Small intestine (tissue), 7 donors: ENCODE measurements around the gene ZNF20. TPM values are rescaled to one million over a fixed set of nuclear protein-coding genes. Genes with fewer than 3 reads are reported as not detected.
"Not testable (repeated sequence)": the region's sequence is repeated elsewhere in the genome, so short reads cannot be mapped to it uniquely, and the experiment has no call there.

Experiments
- DNase-seq, 2 donors: peaks; one replicate each; pipeline versions ENCODE4 v3.0.0 to v3.0.0-alpha.2; 2013
- FAIRE-seq: peaks from 2 replicates; lab custom pipeline; 2012; peaks lifted over from hg19 to GRCh38; lab: Jason Lieb, UNC
- H3K27ac ChIP-seq, 3 donors: one replicate each; pipeline ENCODE4 v1.5.1; 2013; ENCODE audit warnings: low read length in 2 of 3, mild to moderate bottlenecking in 2 of 3, control low read depth in 1 of 3, inconsistent platforms in 1 of 3, low read depth in 1 of 3, moderate library complexity in 1 of 3
- H3K27me3 ChIP-seq, 3 donors: one replicate each; pipeline ENCODE4 v1.6.1; 2013; ENCODE audit warnings: low read length in 3 of 3, inconsistent platforms in 1 of 3; ENCODE audit not compliant: control insufficient read depth in 3 of 3, insufficient read depth in 3 of 3
- H3K36me3 ChIP-seq, 3 donors: one replicate each; pipeline ENCODE4 v1.6.1; 2013; ENCODE audit warnings: low read length in 3 of 3, inconsistent platforms in 1 of 3, low read depth in 1 of 3, mild to moderate bottlenecking in 1 of 3, moderate library complexity in 1 of 3; ENCODE audit not compliant: control insufficient read depth in 3 of 3, insufficient read depth in 2 of 3
- H3K4me1 ChIP-seq, 3 donors: one replicate each; pipeline ENCODE4 v1.6.1; 2013; ENCODE audit warnings: low read length in 2 of 3, inconsistent platforms in 1 of 3, low read depth in 1 of 3, mild to moderate bottlenecking in 1 of 3, moderate library complexity in 1 of 3; ENCODE audit not compliant: control insufficient read depth in 3 of 3, insufficient read depth in 2 of 3
- H3K4me3 ChIP-seq, 3 donors: one replicate each; pipeline ENCODE4 v1.5.1; 2013; ENCODE audit warnings: low read length in 3 of 3, control low read depth in 1 of 3, inconsistent platforms in 1 of 3, low read depth in 1 of 3, mild to moderate bottlenecking in 1 of 3, moderate library complexity in 1 of 3
- H3K9me3 ChIP-seq, 2 donors: one replicate each; pipeline ENCODE4 v1.6.1; 2013; ENCODE audit warnings: low read depth in 1 of 2, low read length in 1 of 2; ENCODE audit not compliant: control insufficient read depth in 2 of 2, insufficient read depth in 1 of 2
- WGBS, 3 donors: extraction: QIAGEN DNeasy Blood & Tissue Kit; methylation state at CpG; one replicate each; pipeline ENCODE4 v1.1.7; 2013; 5-methylcytosine and 5-hydroxymethylcytosine counted together
- polyA plus RNA-seq, 4 donors: library from polyadenylated mRNA; stranded (reverse) in 3 of 4; unstranded in 1 of 4; fragments of 200-250 nt in 3 of 4; fragments of 120-200 nt in 1 of 4; gene quantifications; one replicate each; pipeline versions ENCODE4 v1.2.1 to v1.2.3, GENCODE V29; 2013
- donor health status: healthy with polysubstance abuse.
- donor health status: control.
- donor health status: control.
- donor health status: Bipolar disorder and iron deficiency.
- donor health status: healthy.

The ZNF20 gene
- polyA plus RNA-seq, 4 donors: 2.4 to 7.0 (median 3.5) TPM

DNA sequence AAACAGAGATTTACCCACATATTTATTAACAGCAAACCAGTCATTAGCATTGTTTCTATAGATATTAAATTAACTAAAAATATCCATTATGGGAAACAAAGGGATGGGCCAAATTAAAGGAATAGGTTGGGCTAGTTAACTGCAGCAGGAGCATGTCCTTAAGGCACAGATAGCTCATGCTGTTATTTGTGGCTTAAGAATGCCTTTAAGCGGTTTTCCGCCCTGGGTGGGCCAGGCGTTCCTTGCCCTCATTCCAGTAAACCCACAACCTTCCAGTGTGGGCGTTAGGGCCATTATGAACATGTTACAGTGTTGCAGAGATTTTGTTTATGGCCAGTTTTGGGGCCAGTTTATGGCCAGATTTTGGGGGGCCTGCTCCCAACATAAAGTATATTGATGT lies 36.2 kb downstream of the ZNF20 start:
- FAIRE-seq: not testable (repeated sequence)

DNA sequence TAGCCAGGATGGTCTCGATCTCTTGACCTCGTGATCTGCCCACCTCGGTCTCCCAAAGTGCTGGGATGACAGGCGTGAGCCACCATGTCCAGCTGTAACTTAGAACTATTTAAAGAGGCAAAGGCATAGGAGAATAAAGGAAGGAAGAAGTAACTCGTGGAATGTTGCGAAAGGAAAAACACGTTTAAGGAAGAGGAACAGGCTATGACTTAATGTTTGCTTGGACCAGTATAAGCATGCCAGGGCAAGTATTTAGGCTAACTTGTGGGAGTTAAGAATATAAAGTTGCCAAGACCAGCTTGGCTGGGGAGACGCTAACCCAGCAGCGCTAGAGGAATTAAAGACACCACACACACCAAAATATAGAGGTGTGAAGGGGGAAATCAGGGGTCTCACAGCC lies 42.1 kb downstream of the ZNF20 start:
- DNase-seq (no peak), FAIRE-seq (no peak)
- no peak overlapping the region for H3K27ac ChIP-seq
- H3K4me3 ChIP-seq: no peak overlapping the region
- 89 to 97% (median 95%) methylated on average over 9 of the region's 9 CpGs for WGBS, 3 donors
- H3K27me3 ChIP-seq: no peaks in the 10 kb centered on the region
- peaks cover 0 to 19% of the 10 kb centered on the region in 2 donors for H3K9me3 ChIP-seq
- H3K36me3 ChIP-seq: peaks cover 0 to 9% (median 0%) of the 10 kb centered on the region in 3 donors
- H3K4me1 ChIP-seq: no peaks in the 10 kb centered on the region

More for the DNA sequence above, 36.2 kb downstream of the ZNF20 start:
- not testable (repeated sequence) for H3K4me3 ChIP-seq, H3K27ac ChIP-seq, DNase-seq, H3K4me1 ChIP-seq, H3K36me3 ChIP-seq, H3K27me3 ChIP-seq
- 91 to 98% (median 93%) methylated on average over 4 of the region's 4 CpGs for WGBS, 3 donors
- peaks cover 0 to 40% of the 10 kb centered on the region in 2 donors for H3K9me3 ChIP-seq

DNA sequence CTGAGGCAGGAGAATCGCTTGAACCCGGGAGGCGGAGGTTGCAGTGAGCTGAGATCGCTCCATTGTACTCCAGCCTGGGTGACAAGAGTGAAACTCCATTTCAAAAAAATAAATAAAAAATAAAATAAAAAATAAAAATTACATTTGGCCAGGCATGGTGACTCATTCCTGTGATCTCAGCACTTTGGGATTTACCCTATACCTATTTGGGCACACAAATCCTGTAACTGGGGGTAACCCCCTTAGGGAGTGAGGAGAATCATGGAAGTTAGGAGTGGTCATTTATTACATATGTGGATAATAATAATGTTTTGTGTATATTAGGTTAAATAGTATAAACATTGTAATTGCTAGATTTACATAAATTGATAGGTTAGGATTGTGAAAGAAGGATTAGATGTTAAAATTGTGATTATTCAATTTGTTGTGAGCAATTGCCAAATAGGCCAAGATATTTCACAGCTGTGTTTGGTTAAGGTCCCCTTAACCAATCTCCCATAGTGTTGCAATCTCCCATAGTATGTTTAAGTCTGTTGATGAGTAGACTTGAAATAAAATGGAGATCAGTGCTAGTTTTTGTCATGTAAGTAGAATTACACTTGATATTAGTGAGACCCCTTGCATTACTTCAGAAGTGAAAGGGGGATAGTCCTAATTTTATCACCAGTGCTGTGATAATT lies 44.9 kb downstream of the ZNF20 start:
- Histone ChIP-seq H3K27me3 (no peaks in the 10 kb centered on the region), H3K4me1 (no peaks in the 10 kb centered on the region), H3K4me3 (no peak overlapping the region), H3K36me3 (peaks cover 0 to 9% (median 0%) of the 10 kb centered on the region in 3 donors), H3K27ac (no peak overlapping the region), H3K9me3 (peaks cover 0 to 19% of the 10 kb centered on the region in 2 donors)
- no peak for DNase-seq
- WGBS, 3 donors: 95 to 99% (median 97%) methylated on average over 4 of the region's 4 CpGs
- FAIRE-seq: no peak

DNA sequence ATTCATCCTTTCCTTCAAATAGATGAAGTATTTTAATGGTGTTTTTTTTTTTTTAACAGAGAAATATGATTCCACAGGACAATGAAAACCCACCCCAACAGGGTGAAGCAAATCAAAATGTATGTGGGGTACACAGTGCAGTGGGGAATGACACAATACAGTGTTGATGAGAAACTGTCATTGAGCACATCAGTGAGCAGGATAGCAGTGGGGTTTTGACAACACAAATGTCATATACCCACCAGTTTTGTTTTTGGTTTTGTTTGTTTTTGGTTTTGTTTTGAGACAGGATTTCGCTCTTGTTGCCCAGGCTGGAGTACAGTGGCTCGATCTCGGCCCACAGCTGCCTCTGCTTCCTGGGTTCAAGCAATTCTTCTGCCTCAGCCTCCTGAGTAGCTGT lies 46.4 kb downstream of the ZNF20 start:
- H3K9me3 ChIP-seq: peaks cover 0 to 15% of the 10 kb centered on the region in 2 donors
- no peaks in the 10 kb centered on the region for H3K27me3 ChIP-seq
- 76 to 92% (median 82%) methylated on average over 3 of the region's 3 CpGs for WGBS, 3 donors
- no peak for DNase-seq
- H3K4me1 ChIP-seq: no peaks in the 10 kb centered on the region
- H3K4me3 ChIP-seq: no peak overlapping the region
- no peak overlapping the region for H3K27ac ChIP-seq
- no peak for FAIRE-seq
- H3K36me3 ChIP-seq: peaks cover 0 to 9% (median 0%) of the 10 kb centered on the region in 3 donors

DNA sequence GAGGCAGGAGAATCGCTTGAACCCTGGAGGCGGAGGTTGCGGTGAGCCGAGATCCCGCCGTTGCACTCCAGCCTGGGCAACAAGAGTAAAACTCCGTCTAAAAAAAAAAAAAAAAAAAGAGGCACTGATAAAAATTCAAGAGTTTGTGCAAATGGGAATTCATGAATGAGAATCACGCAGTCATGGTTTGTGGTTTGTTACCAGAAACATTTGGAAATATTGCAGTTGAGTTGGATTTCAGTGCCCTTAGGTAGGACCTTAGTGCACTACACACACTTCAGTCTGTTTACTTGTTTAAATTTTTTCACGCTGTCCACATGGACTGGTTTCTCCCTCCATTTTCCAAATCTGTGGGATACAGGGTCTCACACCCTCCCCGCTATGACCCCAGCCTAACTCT lies 47.2 kb downstream of the ZNF20 start:
- Histone ChIP-seq H3K27ac (no peak overlapping the region), H3K36me3 (peaks cover 0 to 9% (median 0%) of the 10 kb centered on the region in 3 donors), H3K27me3 (no peaks in the 10 kb centered on the region), H3K4me1 (no peaks in the 10 kb centered on the region), H3K9me3 (peaks cover 0 to 10% of the 10 kb centered on the region in 2 donors), H3K4me3 (peak overlapping the region in 2 of 3 donors; percentile 33 to 67)
- FAIRE-seq (no peak), DNase-seq (peak in 1 of 2 donors; percentile 21)
- 23 to 34% (median 30%) methylated on average over 10 of the region's 10 CpGs for WGBS, 3 donors

DNA sequence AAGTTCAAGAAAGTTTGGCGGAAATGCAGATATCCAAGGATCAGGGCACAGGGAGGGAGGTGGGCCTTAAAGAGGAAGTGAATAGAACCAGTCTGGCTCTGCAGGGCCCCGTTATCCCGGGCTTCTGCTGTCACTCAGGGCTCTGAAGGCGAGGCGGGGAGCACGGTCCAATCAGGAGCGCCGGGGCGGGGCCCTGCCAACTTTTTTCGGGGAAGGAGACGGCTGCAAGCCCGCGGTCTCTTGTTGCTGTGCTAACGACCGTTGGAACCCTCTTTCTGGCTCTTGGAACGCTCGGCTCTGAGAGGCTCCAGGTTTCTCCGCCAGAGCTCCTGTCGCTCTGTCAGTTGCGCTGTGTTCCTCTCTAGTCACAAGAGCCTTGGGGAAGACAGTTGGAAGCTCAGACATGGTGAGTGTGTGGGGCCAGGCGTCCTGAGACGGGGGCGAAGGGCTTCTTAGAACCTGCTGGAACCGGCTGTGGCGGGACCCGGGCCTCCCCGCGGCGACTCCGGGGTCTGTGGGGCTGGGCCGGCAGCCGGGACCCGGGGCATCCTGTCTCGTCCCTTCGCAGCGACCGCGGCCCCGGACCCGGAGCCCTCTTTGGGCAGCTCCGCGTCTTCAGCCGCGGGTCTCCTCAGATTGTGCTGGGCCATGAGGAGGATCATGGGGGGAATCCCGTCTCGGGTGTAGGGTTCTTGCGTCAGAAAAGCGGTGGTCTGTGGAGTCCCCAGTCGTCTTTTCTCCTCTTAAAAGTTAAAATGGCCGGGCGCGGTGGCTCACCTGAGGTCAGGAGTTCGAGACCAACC lies 47.9 kb downstream of the ZNF20 start:
- Histone ChIP-seq H3K4me1 (no peaks in the 10 kb centered on the region), H3K9me3 (peaks cover 0 to 11% of the 10 kb centered on the region in 2 donors), H3K36me3 (peaks cover 0 to 9% (median 0%) of the 10 kb centered on the region in 3 donors), H3K4me3 (peak overlapping the region; percentile 26 to 67 (median 33)), H3K27me3 (no peaks in the 10 kb centered on the region), H3K27ac (peak overlapping the region in 2 of 3 donors; percentile 60 to 86)
- WGBS, 3 donors: 1 to 2% (median 1%) methylated on average over 50 to 53 of the region's 53 CpGs
- DNase-seq: peak; percentile 68 to 92
- no peak for FAIRE-seq

DNA sequence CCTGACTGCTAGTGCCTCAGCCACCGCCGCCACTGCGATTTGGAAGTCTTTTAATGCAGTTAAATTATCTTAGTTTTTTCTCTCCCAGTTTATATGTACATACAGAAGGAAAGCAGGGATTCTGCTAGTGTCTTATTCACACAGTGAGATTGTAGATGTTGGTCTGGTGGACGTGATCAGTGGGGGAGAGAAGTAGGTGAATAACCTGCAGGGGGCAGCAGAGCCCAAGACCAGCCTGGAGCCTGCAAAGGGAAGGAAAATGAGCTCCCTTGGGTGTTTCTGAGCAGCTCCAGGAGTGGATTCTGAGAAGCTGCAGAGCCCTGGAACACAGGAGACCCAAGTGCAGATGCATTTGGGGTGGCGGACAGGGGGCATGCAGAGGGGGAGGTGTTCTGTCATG lies 49.3 kb downstream of the ZNF20 start:
- Histone ChIP-seq H3K27ac (no peak overlapping the region), H3K36me3 (peaks cover 0 to 9% (median 0%) of the 10 kb centered on the region in 3 donors), H3K9me3 (peaks cover 0 to 21% of the 10 kb centered on the region in 2 donors), H3K4me1 (no peaks in the 10 kb centered on the region), H3K27me3 (no peaks in the 10 kb centered on the region), H3K4me3 (no peak overlapping the region)
- DNase-seq (peak; percentile 38 to 76), FAIRE-seq (no peak)
- 58 to 65% (median 63%) methylated on average over 5 of the region's 5 CpGs for WGBS, 3 donors

DNA sequence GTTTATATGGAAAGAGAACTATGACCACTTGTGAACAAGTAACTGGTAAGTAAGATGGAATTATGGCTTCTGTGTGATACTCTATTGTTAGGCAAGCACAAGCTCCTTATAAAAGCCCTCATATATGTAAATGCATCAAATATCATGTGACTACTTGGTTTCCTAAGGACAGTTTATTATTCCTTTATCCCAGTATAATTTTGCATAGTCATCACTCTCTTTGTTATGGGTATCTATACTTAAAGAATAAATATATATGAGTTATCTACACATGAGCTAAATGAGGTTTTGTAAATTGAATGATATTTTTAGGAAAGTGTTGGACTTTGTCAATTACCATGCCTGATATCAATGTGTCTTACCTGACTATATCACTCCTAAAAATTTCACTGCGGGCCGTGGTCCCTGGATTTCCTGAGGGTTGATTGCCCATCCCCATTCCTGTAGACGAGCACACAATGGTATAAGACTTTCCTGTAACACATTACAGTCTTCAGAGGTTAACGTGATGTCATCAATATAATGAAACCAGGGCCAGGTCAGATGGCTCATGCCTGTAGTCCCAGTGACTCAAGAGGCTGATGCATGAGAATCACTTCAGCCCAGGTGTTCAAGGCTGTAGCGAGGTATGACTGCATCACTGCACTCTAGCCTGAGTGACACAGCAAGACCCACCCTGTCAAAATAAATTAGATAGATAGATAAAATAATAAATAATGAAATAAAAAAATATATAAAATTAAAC lies 54.9 kb downstream of the ZNF20 start:
- Histone ChIP-seq H3K36me3 (peaks cover 0 to 2% (median 0%) of the 10 kb centered on the region in 3 donors), H3K4me1 (no peaks in the 10 kb centered on the region), H3K27ac (no peak overlapping the region), H3K9me3 (peaks cover 0 to 62% of the 10 kb centered on the region in 2 donors), H3K27me3 (no peaks in the 10 kb centered on the region), H3K4me3 (no peak overlapping the region)
- DNase-seq: no peak
- 92 to 95% (median 92%) methylated on average over 5 of the region's 5 CpGs for WGBS, 3 donors
- FAIRE-seq: no peak
